BJ (cell line): ENCODE results near the gene POLR3A. TPM values are rescaled to one million over a fixed set of nuclear protein-coding genes. Genes with fewer than 3 reads are reported as not detected.

ENCODE experiments used
- CTCF ChIA-PET: fragments of 350-600 bp; formaldehyde crosslinking; extraction: SDS; loops from one replicate; lab custom pipeline; 2021; ENCODE audit warnings: antibody characterized with exemption, inconsistent platforms; lab: Yijun Ruan, JAX
- POLR2A ChIA-PET: fragments of 300-600 bp; sonication (Branson Sonifier 250); formaldehyde crosslinking; extraction: SDS; loops from one replicate; lab custom pipeline; 2021; ENCODE audit warnings: antibody characterized with exemption; lab: Charles Lee
- DNase-seq: peaks from one replicate; pipeline ENCODE4 v3.0.0-alpha.2; 2011; ENCODE audit warnings: low read depth
- H3K27me3 ChIP-seq: 2 replicates; pipeline ENCODE4 v1.6.0; 2011; ENCODE audit warnings: low read length; ENCODE audit not compliant: control insufficient read depth, insufficient read depth
- H3K36me3 ChIP-seq: 2 replicates; pipeline ENCODE4 v1.5.1; 2011; ENCODE audit warnings: low read length; ENCODE audit not compliant: control insufficient read depth, insufficient read depth
- H3K4me3 ChIP-seq: 2 replicates; pipeline ENCODE4 v1.5.1; 2011; ENCODE audit warnings: low read depth, mild to moderate bottlenecking, control low read depth, low read length
- polyA plus RNA-seq: library from polyadenylated mRNA; depleted of rRNA; stranded (reverse); fragments of >200 nt; gene quantifications from 2 replicates; pipeline ENCODE4 v1.2.3, GENCODE V29; 2011
- TF ChIP-seq, protein P1 (sequence below): IDR thresholded peaks from 2 replicates; pipeline ENCODE4 v1.5.1; 2011; ENCODE audit warnings: low read depth, mild to moderate bottlenecking, control low read depth, inconsistent platforms, low read length, moderate library complexity; ENCODE audit not compliant: insufficient read depth

Gene POLR3A
- polyA plus RNA-seq, 1 experiment, result 12.7 TPM

DNA sequence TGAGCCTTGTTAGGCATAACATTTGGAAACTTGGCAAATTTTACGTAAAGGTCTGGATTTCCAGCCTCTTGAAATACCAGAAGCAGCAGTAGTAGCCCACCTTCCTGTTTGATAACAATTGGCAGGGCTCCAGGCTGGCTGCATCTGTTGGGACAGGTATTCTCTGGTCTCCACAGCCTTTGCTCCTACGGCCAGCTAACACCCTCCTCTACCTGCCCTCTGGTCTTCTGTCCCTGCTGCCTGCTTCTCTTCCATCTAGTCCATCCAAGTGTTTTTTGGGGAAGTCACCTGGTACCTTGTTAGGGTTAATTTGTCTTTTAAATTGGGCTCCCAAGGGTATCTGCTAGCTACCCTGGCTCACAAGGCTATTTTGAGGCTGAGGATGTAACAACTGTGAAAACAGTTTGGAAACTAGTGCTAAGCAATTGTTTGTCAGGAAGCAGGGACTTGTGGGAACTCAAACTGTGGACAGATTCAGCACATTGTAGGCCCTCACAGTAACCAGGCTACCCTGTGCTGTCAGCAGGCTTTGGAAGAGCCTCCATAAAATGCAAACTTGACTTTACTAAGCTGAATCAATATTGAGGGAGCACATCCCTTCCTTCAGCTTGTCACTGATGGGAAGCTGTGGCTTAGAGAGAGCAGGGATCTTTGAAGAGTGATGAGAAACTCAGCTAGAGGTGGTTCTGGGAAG lies 12.9 kb upstream of the POLR3A start:
- Histone ChIP-seq H3K27me3 (no peaks in the 10 kb centered on the region), H3K4me3 (no peak overlapping the region), H3K36me3 (peaks cover 20% of the 10 kb centered on the region)
- no peak for DNase-seq
- TF ChIP-seq, protein P1, sequence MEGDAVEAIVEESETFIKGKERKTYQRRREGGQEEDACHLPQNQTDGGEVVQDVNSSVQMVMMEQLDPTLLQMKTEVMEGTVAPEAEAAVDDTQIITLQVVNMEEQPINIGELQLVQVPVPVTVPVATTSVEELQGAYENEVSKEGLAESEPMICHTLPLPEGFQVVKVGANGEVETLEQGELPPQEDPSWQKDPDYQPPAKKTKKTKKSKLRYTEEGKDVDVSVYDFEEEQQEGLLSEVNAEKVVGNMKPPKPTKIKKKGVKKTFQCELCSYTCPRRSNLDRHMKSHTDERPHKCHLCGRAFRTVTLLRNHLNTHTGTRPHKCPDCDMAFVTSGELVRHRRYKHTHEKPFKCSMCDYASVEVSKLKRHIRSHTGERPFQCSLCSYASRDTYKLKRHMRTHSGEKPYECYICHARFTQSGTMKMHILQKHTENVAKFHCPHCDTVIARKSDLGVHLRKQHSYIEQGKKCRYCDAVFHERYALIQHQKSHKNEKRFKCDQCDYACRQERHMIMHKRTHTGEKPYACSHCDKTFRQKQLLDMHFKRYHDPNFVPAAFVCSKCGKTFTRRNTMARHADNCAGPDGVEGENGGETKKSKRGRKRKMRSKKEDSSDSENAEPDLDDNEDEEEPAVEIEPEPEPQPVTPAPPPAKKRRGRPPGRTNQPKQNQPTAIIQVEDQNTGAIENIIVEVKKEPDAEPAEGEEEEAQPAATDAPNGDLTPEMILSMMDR, result no peak
- ChIA-PET POLR2A (no interaction called here), CTCF (interaction anchor here (1.0 to 1.3 kb wide), 2 partner anchors 22 to 920 kb away, joined by 3 to 5 read pairs; no protein-coding TSS in a partner anchor)

DNA sequence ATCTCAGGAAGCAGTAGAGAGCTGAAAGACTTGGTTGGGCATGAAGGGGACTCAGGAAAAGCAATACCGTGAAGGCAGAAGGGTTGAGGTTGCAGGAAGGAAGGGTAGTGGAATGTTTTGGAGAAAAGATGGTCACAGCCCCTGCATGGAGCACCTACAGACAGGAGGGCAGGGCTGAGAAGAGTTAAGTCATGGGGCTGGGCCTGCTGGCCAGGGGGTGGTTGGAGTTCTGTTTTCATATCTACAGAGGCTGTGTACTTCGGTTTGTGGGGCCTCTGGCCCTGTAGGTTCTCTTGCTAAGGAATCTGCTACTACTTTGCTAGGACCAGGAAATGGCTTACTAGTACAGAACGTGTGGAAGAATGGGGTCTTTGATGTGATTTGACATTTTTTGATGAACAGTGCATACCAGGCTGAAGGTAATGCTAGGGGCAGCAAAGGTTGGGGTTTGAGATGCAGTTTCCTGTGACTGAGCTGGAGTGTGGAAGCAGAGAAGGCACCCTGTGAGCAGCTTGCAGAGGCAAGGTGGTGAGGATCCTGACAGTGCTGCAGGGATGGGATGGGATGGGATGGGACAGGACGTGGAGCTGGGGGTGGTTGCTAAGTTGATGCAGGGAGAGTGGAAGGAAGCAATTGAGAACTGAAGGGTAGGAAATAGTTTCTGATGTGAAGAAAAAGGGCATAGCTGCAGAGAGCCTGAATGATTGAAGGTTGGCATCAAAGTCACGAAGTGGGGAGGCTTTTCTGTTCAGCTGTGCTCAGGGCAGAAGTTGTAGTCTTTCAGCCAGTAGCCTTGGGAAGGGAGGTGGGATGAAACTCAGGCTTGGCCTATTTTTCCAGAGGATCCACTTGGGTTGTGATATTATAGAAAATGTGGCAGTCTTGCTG lies 12.1 kb upstream of the POLR3A start:
- ChIA-PET CTCF (interaction anchor here (0.9 to 1.3 kb wide), 3 partner anchors 8 to 921 kb away, joined by 3 to 5 read pairs (median 3); no protein-coding TSS in a partner anchor), POLR2A (no interaction called here)
- no peak for DNase-seq
- Histone ChIP-seq H3K36me3 (peaks cover 25% of the 10 kb centered on the region), H3K4me3 (no peak overlapping the region), H3K27me3 (no peaks in the 10 kb centered on the region)
- TF ChIP-seq, protein P1, result no peak

GRCh38 chr10:78039743-78040142 lies 10.4 kb upstream of the POLR3A start:
- H3K4me3 ChIP-seq, result no peak overlapping the region
- ChIA-PET CTCF (no interaction called here), POLR2A (no interaction called here)
- peaks cover 31% of the 10 kb centered on the region for H3K36me3 ChIP-seq
- H3K27me3 ChIP-seq, result no peaks in the 10 kb centered on the region
- no peak for DNase-seq
- TF ChIP-seq, protein P1, result no peak

DNA sequence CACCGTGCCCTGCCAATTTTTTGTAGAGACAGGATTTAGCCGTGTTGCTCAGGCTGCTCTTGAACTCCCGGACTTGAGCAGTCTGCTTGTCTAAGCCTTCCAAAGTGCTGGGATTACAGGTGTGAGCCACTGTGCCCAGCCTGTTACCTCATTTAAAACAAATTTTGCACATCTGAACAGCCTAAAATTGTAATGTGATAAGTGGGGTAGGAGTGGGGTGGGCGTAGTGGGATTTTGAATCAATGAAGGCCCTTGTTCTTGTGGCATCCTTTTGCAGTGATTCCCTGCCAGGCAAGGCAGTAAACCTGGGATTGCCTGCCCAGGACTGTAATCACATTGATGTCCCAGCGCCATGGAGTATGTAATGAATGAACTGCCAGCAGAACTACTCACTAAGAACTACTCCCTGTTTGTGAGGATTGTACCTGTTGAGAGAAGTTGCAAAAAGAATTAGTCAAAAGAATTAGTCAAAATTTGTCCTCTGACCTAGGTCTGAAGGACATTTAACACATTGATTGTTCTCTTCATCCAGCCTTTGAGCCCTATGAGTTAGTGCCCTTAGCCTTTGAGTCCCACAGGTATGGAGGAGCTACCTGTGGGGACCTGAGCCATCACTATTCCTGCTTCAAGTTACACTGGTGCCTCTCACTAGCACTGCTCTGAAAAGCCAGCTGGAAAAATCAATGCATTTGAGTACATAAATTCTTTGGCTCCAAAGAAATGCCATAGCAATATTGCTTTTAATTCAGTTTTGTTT lies 9.7 kb upstream of the POLR3A start:
- DNase-seq, result no peak
- H3K36me3 ChIP-seq, result peaks cover 31% of the 10 kb centered on the region
- ChIA-PET POLR2A (no interaction called here), CTCF (no interaction called here)
- H3K4me3 ChIP-seq, result no peak overlapping the region
- H3K27me3 ChIP-seq, result no peaks in the 10 kb centered on the region
- TF ChIP-seq, protein P1, result no peak
